ENCODE data around the gene CAMK1D.
A peak's percentile ranks its signal among the peaks of the same experiment; 100 is the strongest.

DNA sequence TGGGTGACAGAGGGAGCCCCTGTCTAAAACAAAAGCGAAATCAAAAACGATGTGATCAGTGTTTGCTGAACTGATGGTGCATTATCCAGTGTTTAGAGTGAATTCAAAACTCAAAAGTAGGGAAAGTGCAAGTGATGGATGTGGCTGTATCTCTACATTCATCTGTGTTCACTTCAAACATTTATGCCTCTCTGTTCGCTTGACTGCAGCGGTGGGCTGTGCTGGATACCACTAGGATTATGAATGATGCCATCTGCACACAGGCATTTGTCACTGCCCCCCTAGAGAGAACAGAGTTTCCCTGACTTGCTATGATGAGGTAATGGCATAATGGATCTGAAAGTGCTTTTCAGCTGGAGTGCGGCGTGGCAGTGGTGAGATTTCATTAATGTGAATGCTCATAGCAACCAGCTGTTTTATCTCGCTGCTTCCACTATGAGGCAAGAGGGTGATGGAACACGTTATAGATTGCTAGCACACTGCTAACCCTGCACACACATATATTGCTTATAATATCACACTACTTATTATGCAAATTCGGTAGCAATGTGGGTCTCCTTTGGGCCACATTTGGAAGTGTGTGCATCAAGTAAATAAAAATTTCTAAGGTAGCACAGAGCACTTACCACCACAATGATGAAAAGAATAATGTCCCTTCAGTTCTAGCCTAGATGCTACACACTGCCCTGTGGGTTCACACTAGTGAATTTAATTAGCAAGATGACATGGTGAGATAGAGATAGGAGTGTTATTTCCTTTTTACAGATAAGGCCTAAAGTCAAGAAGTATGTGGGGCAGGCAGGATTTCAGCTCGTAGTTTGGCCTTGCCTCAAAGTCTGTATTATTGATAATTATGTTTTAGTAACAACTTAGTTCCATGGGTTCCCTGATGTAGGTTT lies 164.7 kb downstream of the CAMK1D start:
- TF ChIP-seq MAX (IDR thresholded peaks at IDR 0.05; ENCODE audit: low read depth) (no peak), EZH2phosphoT487 (IDR thresholded peaks at IDR 0.05; ENCODE audit: borderline replicate concordance, low read depth) (no peak), NFIC (IDR thresholded peaks at IDR 0.05; ENCODE audit: borderline replicate concordance) (no peak), PBX3 (IDR thresholded peaks at IDR 0.05) (no peak), MXI1 (IDR thresholded peaks at IDR 0.05; ENCODE audit: low read depth, low read length) (0 out of 2 replicates have a peak, but pooled peaks have one; percentile 22), NRF1 (IDR thresholded peaks at IDR 0.05; ENCODE audit: low read depth, low read length) (no peak), FOXM1 (IDR thresholded peaks at IDR 0.05; ENCODE audit: low read depth) (no peak)
- TF ChIP-seq, protein P1, sequence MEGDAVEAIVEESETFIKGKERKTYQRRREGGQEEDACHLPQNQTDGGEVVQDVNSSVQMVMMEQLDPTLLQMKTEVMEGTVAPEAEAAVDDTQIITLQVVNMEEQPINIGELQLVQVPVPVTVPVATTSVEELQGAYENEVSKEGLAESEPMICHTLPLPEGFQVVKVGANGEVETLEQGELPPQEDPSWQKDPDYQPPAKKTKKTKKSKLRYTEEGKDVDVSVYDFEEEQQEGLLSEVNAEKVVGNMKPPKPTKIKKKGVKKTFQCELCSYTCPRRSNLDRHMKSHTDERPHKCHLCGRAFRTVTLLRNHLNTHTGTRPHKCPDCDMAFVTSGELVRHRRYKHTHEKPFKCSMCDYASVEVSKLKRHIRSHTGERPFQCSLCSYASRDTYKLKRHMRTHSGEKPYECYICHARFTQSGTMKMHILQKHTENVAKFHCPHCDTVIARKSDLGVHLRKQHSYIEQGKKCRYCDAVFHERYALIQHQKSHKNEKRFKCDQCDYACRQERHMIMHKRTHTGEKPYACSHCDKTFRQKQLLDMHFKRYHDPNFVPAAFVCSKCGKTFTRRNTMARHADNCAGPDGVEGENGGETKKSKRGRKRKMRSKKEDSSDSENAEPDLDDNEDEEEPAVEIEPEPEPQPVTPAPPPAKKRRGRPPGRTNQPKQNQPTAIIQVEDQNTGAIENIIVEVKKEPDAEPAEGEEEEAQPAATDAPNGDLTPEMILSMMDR (IDR thresholded peaks at IDR 0.05): no peak

All from SK-N-SH (cell line).